ENCODE measurements around the gene SDSL.

GRCh38 chr12:113424915-113425823, 3.0 kb downstream of the SDSL start:
- no peak for TF ChIP-seq ZNF264 (CRISPR knock-in tag; IDR thresholded peaks at IDR 0.05)
- no peak for TF ChIP-seq PAXIP1 (CRISPR knock-in tag; conservative IDR thresholded peaks at IDR 0.05)
- TF ChIP-seq ZZZ3 (CRISPR knock-in tag; IDR thresholded peaks at IDR 0.05; ENCODE audit: borderline replicate concordance) = no peak
- TF ChIP-seq KAT8 (CRISPR knock-in tag; IDR thresholded peaks at IDR 0.05) = no peak
- no peak for TF ChIP-seq SP140L (CRISPR knock-in tag; IDR thresholded peaks at IDR 0.05; ENCODE audit: borderline replicate concordance)
- TF ChIP-seq SIX1 (CRISPR knock-in tag; IDR thresholded peaks at IDR 0.05; ENCODE audit: borderline replicate concordance) = no peak
- TF ChIP-seq POLR2A (IDR thresholded peaks at IDR 0.05; ENCODE audit: insufficient read depth in 1 of 2, low read depth in 2 of 2, low read length in 2 of 2) = no peak
- no peak for TF ChIP-seq EP300 (IDR thresholded peaks at IDR 0.05; ENCODE audit: low read depth in 2 of 2, low read length in 2 of 2)
- no peak for TF ChIP-seq EP300 (CRISPR knock-in tag; IDR thresholded peaks at IDR 0.05; ENCODE audit: borderline replicate concordance)
- no peak for TF ChIP-seq MAZ (IDR thresholded peaks at IDR 0.05; ENCODE audit: borderline replicate concordance, low read depth, low read length)
- TF ChIP-seq MAZ (CRISPR knock-in tag; IDR thresholded peaks at IDR 0.05; ENCODE audit: low read depth) = no peak
- no peak for TF ChIP-seq ZNF549 (CRISPR knock-in tag; IDR thresholded peaks at IDR 0.05)
- TF ChIP-seq RERE (CRISPR knock-in tag; IDR thresholded peaks at IDR 0.05; ENCODE audit: low read depth) = no peak
